Activated T-cell treated with anti-CD3 and anti-CD28 coated beads, Interleukin-2, amount 50 U/mL, for 4 hours (primary cell): Measurements from ENCODE around the gene RBM18. TPM values are rescaled to one million over a fixed set of nuclear protein-coding genes. Genes with fewer than 3 reads are reported as not detected.
A peak's percentile ranks its signal among the peaks of the same experiment; 100 is the strongest.

ENCODE experiments used
- ATAC-seq, 2 donors: fragments of 200-7000 bp; cut with Tn5 transposase; one replicate each; pipeline ENCODE4 v1.10.0; 2021
- DNase-seq: peaks from one replicate; pipeline ENCODE4 v3.0.0-alpha.2; 2020
- H3K27me3 Mint-ChIP-seq: one replicate; pipeline ENCODE4 v1.8.0; 2021; ENCODE audit warnings: low read depth, mixed read lengths
- H3K36me3 Mint-ChIP-seq: one replicate; pipeline ENCODE4 v1.8.0; 2022; ENCODE audit warnings: mixed read lengths; ENCODE audit not compliant: insufficient read depth
- H3K4me1 Mint-ChIP-seq: one replicate; pipeline ENCODE4 v1.8.0; 2021; ENCODE audit warnings: low read depth, mixed read lengths
- H3K4me3 Mint-ChIP-seq: one replicate; pipeline ENCODE4 v1.8.0; 2021; ENCODE audit warnings: mild to moderate bottlenecking, moderate library complexity, mixed read lengths
- H3K9me3 Mint-ChIP-seq: one replicate; pipeline ENCODE4 v1.8.0; 2021; ENCODE audit warnings: mixed read lengths
- total RNA-seq, 3 donors: library from RNA; stranded (reverse); gene quantifications; one replicate each; pipeline ENCODE4 v1.2.1, GENCODE V29; 2021

RBM18 gene
- total RNA-seq, 3 donors from 2014 or later = 32.4 to 37.8 (median 36.2) TPM

- no peak for ATAC-seq
- Mint-ChIP-seq H3K4me1 (peaks cover 28% of the 10 kb centered on the region), H3K36me3 (no peaks in the 10 kb centered on the region), H3K27me3 (peaks cover 77% of the 10 kb centered on the region), H3K4me3 (no peak overlapping the region), H3K9me3 (no peaks in the 10 kb centered on the region)
- no peak for DNase-seq
Observed at GRCh38 chr9:122221183-122221811, 43.3 kb downstream of the RBM18 start.

- no peaks in the 10 kb centered on the region for H3K9me3 Mint-ChIP-seq
Observed at GRCh38 chr9:122220673-122221182, 43.9 kb downstream of the RBM18 start.

GRCh38 chr9:122219856-122220672 lies 44.6 kb downstream of the RBM18 start:
- Mint-ChIP-seq H3K4me1 (peaks cover 27% of the 10 kb centered on the region), H3K36me3 (no peaks in the 10 kb centered on the region), H3K9me3 (no peaks in the 10 kb centered on the region), H3K27me3 (peaks cover 85% of the 10 kb centered on the region), H3K4me3 (peak overlapping the region; percentile 57)
- no peak for DNase-seq
- no peak for ATAC-seq

More at GRCh38 chr9:122220673-122221182, 43.9 kb downstream of the RBM18 start:
- no peak for DNase-seq
- peaks cover 27% of the 10 kb centered on the region for H3K4me1 Mint-ChIP-seq
- no peak overlapping the region for H3K4me3 Mint-ChIP-seq
- no peaks in the 10 kb centered on the region for H3K36me3 Mint-ChIP-seq
- ATAC-seq = no peak
- peaks cover 81% of the 10 kb centered on the region for H3K27me3 Mint-ChIP-seq

- DNase-seq (no peak), ATAC-seq (peak; percentile 34 to 35)
- Mint-ChIP-seq H3K9me3 (no peaks in the 10 kb centered on the region), H3K4me1 (peaks cover 27% of the 10 kb centered on the region), H3K36me3 (no peaks in the 10 kb centered on the region), H3K27me3 (peaks cover 85% of the 10 kb centered on the region), H3K4me3 (peak overlapping the region; percentile 57)
Observed at GRCh38 chr9:122218935-122219855, 45.4 kb downstream of the RBM18 start.

- peaks cover 85% of the 10 kb centered on the region for H3K27me3 Mint-ChIP-seq
- H3K36me3 Mint-ChIP-seq = no peaks in the 10 kb centered on the region
- H3K4me1 Mint-ChIP-seq = peaks cover 27% of the 10 kb centered on the region
- no peaks in the 10 kb centered on the region for H3K9me3 Mint-ChIP-seq
- peak overlapping the region; percentile 57 for H3K4me3 Mint-ChIP-seq
- DNase-seq = no peak
- ATAC-seq = no peak
Observed at GRCh38 chr9:122218071-122218934, 46.3 kb downstream of the RBM18 start.

- Mint-ChIP-seq H3K36me3 (no peaks in the 10 kb centered on the region), H3K9me3 (no peaks in the 10 kb centered on the region), H3K27me3 (peaks cover 85% of the 10 kb centered on the region), H3K4me3 (no peak overlapping the region), H3K4me1 (peaks cover 31% of the 10 kb centered on the region)
- ATAC-seq = no peak
- DNase-seq = no peak
Observed at GRCh38 chr9:122217640-122218039, 47.0 kb downstream of the RBM18 start.

GRCh38 chr9:122216798-122217418 lies 47.7 kb downstream of the RBM18 start:
- peaks cover 84% of the 10 kb centered on the region for H3K27me3 Mint-ChIP-seq
- peaks cover 31% of the 10 kb centered on the region for H3K4me1 Mint-ChIP-seq
- DNase-seq = no peak
- H3K4me3 Mint-ChIP-seq = no peak overlapping the region
- ATAC-seq = no peak
- no peaks in the 10 kb centered on the region for H3K36me3 Mint-ChIP-seq
- no peaks in the 10 kb centered on the region for H3K9me3 Mint-ChIP-seq

GRCh38 chr9:122216138-122216797 lies 48.4 kb downstream of the RBM18 start:
- H3K4me3 Mint-ChIP-seq = no peak overlapping the region

GRCh38 chr9:122215663-122216062 lies 49.0 kb downstream of the RBM18 start:
- H3K9me3 Mint-ChIP-seq = no peaks in the 10 kb centered on the region

More at GRCh38 chr9:122216138-122216797, 48.4 kb downstream of the RBM18 start:
- peaks cover 31% of the 10 kb centered on the region for H3K4me1 Mint-ChIP-seq
- DNase-seq = no peak
- no peaks in the 10 kb centered on the region for H3K9me3 Mint-ChIP-seq
- no peaks in the 10 kb centered on the region for H3K36me3 Mint-ChIP-seq
- H3K27me3 Mint-ChIP-seq = peaks cover 84% of the 10 kb centered on the region
- no peak for ATAC-seq

GRCh38 chr9:122214507-122214906 lies 50.1 kb downstream of the RBM18 start:
- DNase-seq (no peak), ATAC-seq (no peak)
- peaks cover 25% of the 10 kb centered on the region for H3K4me1 Mint-ChIP-seq
- H3K9me3 Mint-ChIP-seq = no peaks in the 10 kb centered on the region
- H3K4me3 Mint-ChIP-seq = peak overlapping the region; percentile 40
- H3K36me3 Mint-ChIP-seq = no peaks in the 10 kb centered on the region
- peaks cover 82% of the 10 kb centered on the region for H3K27me3 Mint-ChIP-seq

More at GRCh38 chr9:122215663-122216062, 49.0 kb downstream of the RBM18 start:
- Mint-ChIP-seq H3K4me3 (no peak overlapping the region), H3K4me1 (peaks cover 31% of the 10 kb centered on the region), H3K36me3 (no peaks in the 10 kb centered on the region), H3K27me3 (peaks cover 86% of the 10 kb centered on the region)
- DNase-seq (no peak), ATAC-seq (no peak)

- Mint-ChIP-seq H3K36me3 (no peaks in the 10 kb centered on the region), H3K9me3 (no peaks in the 10 kb centered on the region), H3K4me3 (peak overlapping the region; percentile 24), H3K27me3 (peaks cover 75% of the 10 kb centered on the region), H3K4me1 (peaks cover 18% of the 10 kb centered on the region)
- DNase-seq (peak; percentile 23), ATAC-seq (peak; percentile 78 to 84)
Observed at GRCh38 chr9:122213589-122214413, 50.8 kb downstream of the RBM18 start.

- DNase-seq = no peak
- peaks cover 71% of the 10 kb centered on the region for H3K27me3 Mint-ChIP-seq
- no peak for ATAC-seq
- H3K4me3 Mint-ChIP-seq = peak overlapping the region; percentile 29
- H3K36me3 Mint-ChIP-seq = no peaks in the 10 kb centered on the region
- H3K4me1 Mint-ChIP-seq = peaks cover 11% of the 10 kb centered on the region
- H3K9me3 Mint-ChIP-seq = no peaks in the 10 kb centered on the region
Observed at GRCh38 chr9:122213102-122213588, 51.5 kb downstream of the RBM18 start.
